ENCODE data around the gene PALM. TPM values are rescaled to one million over a fixed set of nuclear protein-coding genes. Genes with fewer than 3 reads are reported as not detected.

Gene PALM
- total RNA-seq, 1 experiment from 2014 or later = 18.5 TPM

DNA sequence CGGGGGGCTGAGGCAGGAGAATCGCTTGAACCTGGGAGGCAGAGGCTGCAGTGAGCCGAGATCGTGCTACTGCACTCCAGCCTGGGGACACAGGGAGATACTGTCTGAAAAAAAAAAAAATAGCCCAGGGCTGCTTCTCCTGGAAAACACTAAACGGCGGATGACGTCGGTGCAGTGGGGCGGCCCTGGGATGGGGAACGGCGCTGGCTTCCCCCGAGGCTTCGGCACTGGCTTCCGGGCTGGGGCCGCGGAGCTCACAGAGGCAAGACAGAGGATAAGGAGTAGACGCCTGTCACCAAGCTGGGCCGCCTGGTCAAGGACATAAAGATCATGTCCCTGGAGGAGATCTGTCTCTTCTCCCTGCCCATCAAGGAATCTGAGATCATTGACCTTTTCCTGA is 18.5 kb upstream of the PALM start:
- no peak overlapping the region for H3K27ac ChIP-seq (ENCODE audit: insufficient read length, low read depth, low read length)
- peaks cover 3 to 8% of the 10 kb centered on the region in 2 experiments; a peak in 1 of 4 replicates for H3K4me1 Mint-ChIP-seq

More for the DNA sequence above, 18.5 kb upstream of the PALM start:
- Histone ChIP-seq H2BK12ac (ENCODE audit: insufficient read length, low read depth, low read length) (no peak overlapping the region), H2AFZ (ENCODE audit: low read length) (no peak overlapping the region), H3K18ac (ENCODE audit: insufficient read length, low read depth, low read length) (no peak overlapping the region), H2BK5ac (ENCODE audit: insufficient read length, low read length) (no peak overlapping the region), H4K91ac (ENCODE audit: insufficient read length, low read depth, low read length) (no peak overlapping the region), H4K5ac (ENCODE audit: insufficient read length, low read depth, low read length) (no peak overlapping the region), H3T11ph (ENCODE audit: low read length) (no peak overlapping the region), H2AK5ac (ENCODE audit: insufficient read length, low read length) (no peak overlapping the region), H3K79me2 (ENCODE audit: insufficient read depth, low read length) (no peaks in the 10 kb centered on the region), H3K23me2 (ENCODE audit: insufficient read length, low read depth, low read length, poor library complexity, severe bottlenecking) (no peaks in the 10 kb centered on the region), H3K27me3 (ENCODE audit: insufficient read depth, low read length) (no peaks in the 10 kb centered on the region), H4K8ac (replicated peaks; ENCODE audit: insufficient read length, low read depth, low read length) (no peak overlapping the region), H3K56ac (ENCODE audit: insufficient read length, low read depth, low read length) (no peak overlapping the region), H4K20me1 (ENCODE audit: control insufficient read depth, insufficient read depth, insufficient read length) (no peaks in the 10 kb centered on the region), H3K23ac (ENCODE audit: insufficient read length, low read depth, low read length) (no peak overlapping the region), H3K4me1 (ENCODE audit: insufficient read depth, low read length) (no peaks in the 10 kb centered on the region), H2BK20ac (ENCODE audit: low read depth, low read length, poor library complexity, severe bottlenecking) (no peak overlapping the region), H3K79me1 (ENCODE audit: insufficient read depth, low read depth, low read length, poor library complexity, severe bottlenecking) (no peaks in the 10 kb centered on the region), H3K9me3 (ENCODE audit: control insufficient read depth, low read depth, low read length) (no peaks in the 10 kb centered on the region), H2BK15ac (ENCODE audit: low read depth, low read length) (no peak overlapping the region), H3K4me2 (ENCODE audit: insufficient read depth, insufficient read length, low read length) (no peak overlapping the region), H3K9ac (ENCODE audit: extremely low read depth, insufficient read length, low read length) (no peak overlapping the region), H3K4ac (ENCODE audit: low read depth, low read length) (no peak overlapping the region), H2BK120ac (ENCODE audit: low read depth, low read length, poor library complexity, severe bottlenecking) (no peak overlapping the region), H3K14ac (ENCODE audit: insufficient read depth, low read length) (no peak overlapping the region)
- Mint-ChIP-seq H3K36me3 (ENCODE audit: insufficient read depth in 1 of 3, low read depth in 3 of 3) (no peaks in the 10 kb centered on the region), H3K27ac (no peak overlapping the region), H3K4me3 (no peak overlapping the region), H3K27me3 (ENCODE audit: low read depth) (peaks cover 10% of the 10 kb centered on the region), H3K9me3 (peaks cover 3 to 5% of the 10 kb centered on the region in 2 experiments; a peak in 2 of 5 replicates)
- TF ChIP-seq, protein P1, sequence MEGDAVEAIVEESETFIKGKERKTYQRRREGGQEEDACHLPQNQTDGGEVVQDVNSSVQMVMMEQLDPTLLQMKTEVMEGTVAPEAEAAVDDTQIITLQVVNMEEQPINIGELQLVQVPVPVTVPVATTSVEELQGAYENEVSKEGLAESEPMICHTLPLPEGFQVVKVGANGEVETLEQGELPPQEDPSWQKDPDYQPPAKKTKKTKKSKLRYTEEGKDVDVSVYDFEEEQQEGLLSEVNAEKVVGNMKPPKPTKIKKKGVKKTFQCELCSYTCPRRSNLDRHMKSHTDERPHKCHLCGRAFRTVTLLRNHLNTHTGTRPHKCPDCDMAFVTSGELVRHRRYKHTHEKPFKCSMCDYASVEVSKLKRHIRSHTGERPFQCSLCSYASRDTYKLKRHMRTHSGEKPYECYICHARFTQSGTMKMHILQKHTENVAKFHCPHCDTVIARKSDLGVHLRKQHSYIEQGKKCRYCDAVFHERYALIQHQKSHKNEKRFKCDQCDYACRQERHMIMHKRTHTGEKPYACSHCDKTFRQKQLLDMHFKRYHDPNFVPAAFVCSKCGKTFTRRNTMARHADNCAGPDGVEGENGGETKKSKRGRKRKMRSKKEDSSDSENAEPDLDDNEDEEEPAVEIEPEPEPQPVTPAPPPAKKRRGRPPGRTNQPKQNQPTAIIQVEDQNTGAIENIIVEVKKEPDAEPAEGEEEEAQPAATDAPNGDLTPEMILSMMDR (conservative IDR thresholded peaks at IDR 0.05) = no peak
- DNase-seq = no peak
- no CpG with 5 or more reads among the region's 18 CpGs for WGBS (ENCODE audit: extremely low coverage, insufficient read length, low lambda C conversion rate)
